OCI-LY7 (cell line): ENCODE measurements around the gene C11orf24. TPM values are rescaled to one million over a fixed set of nuclear protein-coding genes. Genes with fewer than 3 reads are reported as not detected.

Experiments used
- BruUV-seq: library from RNA; stranded (reverse); fragments of 400-500 nt; replicated peaks from 2 replicates; lab custom pipeline; 2021; lab: Mats Ljungman, UMichigan
- CTCF ChIA-PET: fragments of 300-600 bp; sonication (Branson Sonifier 250); formaldehyde crosslinking; loops from one replicate; lab custom pipeline; 2022; ENCODE audit warnings: antibody characterized with exemption; ENCODE audit not compliant: unreplicated experiment; lab: Charles Lee
- POLR2A ChIA-PET: fragments of 300-600 bp; sonication (Branson Sonifier 250); formaldehyde crosslinking; loops from one replicate; lab custom pipeline; 2022; ENCODE audit warnings: antibody characterized with exemption; lab: Charles Lee
- DNase-seq: peaks from one replicate; pipeline ENCODE4 v3.0.0-alpha.2; 2015; ENCODE audit warnings: low spot score
- H2AFZ ChIP-seq: fragments of 200-600 bp; sonication (generic), shearing (Covaris generic); 2 replicates; pipeline ENCODE4 v1.6.1; 2014; ENCODE audit warnings: mild to moderate bottlenecking, antibody characterized with exemption, low read length, moderate library complexity
- H3K27ac ChIP-seq: fragments of 200-600 bp; sonication (generic); 2 replicates; pipeline ENCODE4 v1.5.1; 2014; ENCODE audit warnings: mixed run types, low read depth, mild to moderate bottlenecking, moderate library complexity, low read length, inconsistent platforms; ENCODE audit not compliant: poor library complexity, severe bottlenecking
- H3K36me3 ChIP-seq: fragments of 200-600 bp; sonication (generic); 2 replicates; pipeline ENCODE4 v1.6.1; 2014; ENCODE audit warnings: mild to moderate bottlenecking, antibody characterized with exemption, low read length, moderate library complexity, mixed read lengths; ENCODE audit not compliant: insufficient read depth
- H3K4me1 ChIP-seq: fragments of 200-600 bp; sonication (generic); 2 replicates; pipeline ENCODE4 v1.5.1; 2014; ENCODE audit warnings: mild to moderate bottlenecking, low read length; ENCODE audit not compliant: insufficient read depth, poor library complexity, severe bottlenecking
- H3K4me2 ChIP-seq: fragments of 200-600 bp; sonication (generic); 2 replicates; pipeline ENCODE4 v1.6.1; 2014; ENCODE audit warnings: mild to moderate bottlenecking, low read length
- H3K4me3 ChIP-seq: fragments of 200-600 bp; sonication (generic); 2 replicates; pipeline ENCODE4 v1.5.1; 2014; ENCODE audit warnings: mild to moderate bottlenecking, low read depth, low read length; ENCODE audit not compliant: poor library complexity, severe bottlenecking
- H3K79me2 ChIP-seq: fragments of 200-600 bp; sonication (generic); 2 replicates; pipeline ENCODE4 v1.6.1; 2016; ENCODE audit warnings: low read depth, mild to moderate bottlenecking, low read length, moderate library complexity, mixed read lengths; ENCODE audit not compliant: insufficient read depth
- H3K9me2 ChIP-seq: fragments of 200-600 bp; sonication (generic); 2 replicates; pipeline ENCODE4 v1.6.1; 2016; ENCODE audit warnings: mild to moderate bottlenecking, low read length, mixed read lengths; ENCODE audit not compliant: insufficient read depth
- H3K9me3 ChIP-seq: fragments of 200-600 bp; sonication (generic); 2 replicates; pipeline ENCODE4 v1.6.1; 2014; ENCODE audit warnings: mild to moderate bottlenecking, mixed run types, low read length, mixed read lengths
- H4K20me1 ChIP-seq: fragments of 200-600 bp; sonication (generic); 2 replicates; pipeline ENCODE4 v1.6.1; 2014; ENCODE audit warnings: mild to moderate bottlenecking, antibody characterized with exemption, low read length, moderate library complexity, mixed read lengths; ENCODE audit not compliant: insufficient read depth
- EZH2phosphoT487 ChIP-seq: fragments of 200-600 bp; sonication (generic); IDR thresholded peaks from 2 replicates; pipeline ENCODE4 v1.6.1; 2018; ENCODE audit warnings: low read depth, borderline replicate concordance, mild to moderate bottlenecking, mixed run types, antibody characterized with exemption, low read length, moderate library complexity, mixed read lengths
- intact Hi-C: fragments of 100-400 bp; cut with micrococcal nuclease; formaldehyde crosslinking; loops from one replicate; pipeline ENCODE4 v1.10.0; 2022; ENCODE audit not compliant: unreplicated experiment
- total RNA-seq, 2 experiments: library from RNA; depleted of rRNA in 1 of 2; stranded (reverse); fragments of >200 nt in 1 of 2; shearing (Covaris generic) in 1 of 2; gene quantifications; 2 replicates each; pipeline ENCODE4 v1.2.3, GENCODE V29; 2014 to 2022
- TF ChIP-seq, protein P1 (sequence below): fragments of 200-600 bp; sonication (generic); conservative IDR thresholded peaks from 2 replicates; pipeline ENCODE4 v1.5.1; 2014; ENCODE audit warnings: mild to moderate bottlenecking, antibody characterized with exemption, low read length, moderate library complexity, mixed read lengths

The C11orf24 gene
- total RNA-seq, 2 experiments from 2014 or later, result 81.1 to 94.1 TPM

DNA sequence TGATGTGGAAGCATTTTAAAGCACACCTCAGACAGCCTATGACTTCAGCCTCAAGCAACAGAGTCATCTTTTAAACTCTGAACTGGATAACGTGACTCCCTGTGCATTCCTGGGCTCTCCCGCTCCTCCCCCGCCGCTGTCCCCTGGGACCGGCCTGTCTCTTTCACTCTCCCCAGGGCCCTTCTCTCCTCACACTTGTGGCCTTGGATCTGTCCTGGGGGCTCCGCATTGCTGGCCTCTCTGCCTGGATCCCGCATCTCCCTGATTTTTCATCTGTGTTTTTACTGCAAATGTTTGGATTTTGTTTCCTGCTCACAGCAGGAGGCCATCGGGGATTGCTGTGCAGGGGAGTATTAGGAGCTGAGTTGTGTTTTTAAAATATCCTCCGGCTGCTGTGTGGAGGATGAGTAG lies 15.4 kb downstream of the C11orf24 start:
- POLR2A ChIA-PET, result interaction anchor here (4.1 kb wide), 1 partner anchor 40 kb away, joined by 24 read pairs; no protein-coding TSS in a partner anchor
- no peak for DNase-seq
- H3K79me2 ChIP-seq, result no peaks in the 10 kb centered on the region

DNA sequence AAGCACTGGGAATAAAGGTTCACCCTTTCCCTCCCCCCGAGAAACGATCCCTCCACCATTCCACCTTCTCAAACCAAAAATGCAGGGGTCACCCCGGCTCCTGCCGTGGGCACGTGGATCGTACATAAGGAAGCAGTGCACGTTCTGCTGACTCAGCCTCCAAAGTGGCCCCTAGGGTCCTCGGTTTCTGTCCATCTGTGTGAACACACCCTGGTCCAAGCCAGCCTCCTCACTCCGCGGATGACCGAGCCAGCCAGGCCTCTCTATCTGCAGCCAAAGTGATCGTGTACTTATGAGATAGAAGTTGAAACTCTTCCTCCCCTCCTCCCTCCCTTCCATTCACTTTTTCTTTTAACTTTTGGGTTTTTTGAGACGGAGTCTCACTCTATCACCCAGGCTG lies 16.2 kb downstream of the C11orf24 start:
- H4K20me1 ChIP-seq, result no peaks in the 10 kb centered on the region
- H3K9me2 ChIP-seq, result no peaks in the 10 kb centered on the region
- TF ChIP-seq, protein P1, sequence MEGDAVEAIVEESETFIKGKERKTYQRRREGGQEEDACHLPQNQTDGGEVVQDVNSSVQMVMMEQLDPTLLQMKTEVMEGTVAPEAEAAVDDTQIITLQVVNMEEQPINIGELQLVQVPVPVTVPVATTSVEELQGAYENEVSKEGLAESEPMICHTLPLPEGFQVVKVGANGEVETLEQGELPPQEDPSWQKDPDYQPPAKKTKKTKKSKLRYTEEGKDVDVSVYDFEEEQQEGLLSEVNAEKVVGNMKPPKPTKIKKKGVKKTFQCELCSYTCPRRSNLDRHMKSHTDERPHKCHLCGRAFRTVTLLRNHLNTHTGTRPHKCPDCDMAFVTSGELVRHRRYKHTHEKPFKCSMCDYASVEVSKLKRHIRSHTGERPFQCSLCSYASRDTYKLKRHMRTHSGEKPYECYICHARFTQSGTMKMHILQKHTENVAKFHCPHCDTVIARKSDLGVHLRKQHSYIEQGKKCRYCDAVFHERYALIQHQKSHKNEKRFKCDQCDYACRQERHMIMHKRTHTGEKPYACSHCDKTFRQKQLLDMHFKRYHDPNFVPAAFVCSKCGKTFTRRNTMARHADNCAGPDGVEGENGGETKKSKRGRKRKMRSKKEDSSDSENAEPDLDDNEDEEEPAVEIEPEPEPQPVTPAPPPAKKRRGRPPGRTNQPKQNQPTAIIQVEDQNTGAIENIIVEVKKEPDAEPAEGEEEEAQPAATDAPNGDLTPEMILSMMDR, result no peak
- no peak for TF ChIP-seq EZH2phosphoT487
- H3K36me3 ChIP-seq, result peaks cover 10% of the 10 kb centered on the region
- intact Hi-C loops, result loop anchor here (5.0 kb wide), 1 partner anchor 192 kb away; no protein-coding TSS in a partner anchor
- ChIA-PET POLR2A (no interaction called here), CTCF (no interaction called here)
- H3K79me2 ChIP-seq, result no peaks in the 10 kb centered on the region
- H3K4me1 ChIP-seq, result peaks cover 6% of the 10 kb centered on the region
- H3K4me3 ChIP-seq, result no peak overlapping the region
- no peak overlapping the region for H2AFZ ChIP-seq
- no TSS peak for BruUV-seq
- H3K9me3 ChIP-seq, result no peaks in the 10 kb centered on the region
- no peak overlapping the region for H3K27ac ChIP-seq
- H3K4me2 ChIP-seq, result no peak overlapping the region
- DNase-seq, result no peak

More for the DNA sequence above, 15.4 kb downstream of the C11orf24 start:
- no peaks in the 10 kb centered on the region for H4K20me1 ChIP-seq
- CTCF ChIA-PET, result interaction anchor here (1.5 to 4.2 kb wide), 2 partner anchors 39 to 42 kb away, joined by 4 to 26 read pairs; no protein-coding TSS in a partner anchor
- intact Hi-C loops, result loop anchor here (5.0 kb wide), 1 partner anchor 191 kb away; no protein-coding TSS in a partner anchor
- TF ChIP-seq, protein P1, result no peak
- no peak for TF ChIP-seq EZH2phosphoT487
- no peak overlapping the region for H2AFZ ChIP-seq
- no peak overlapping the region for H3K4me2 ChIP-seq
- no peak overlapping the region for H3K4me3 ChIP-seq
- no peaks in the 10 kb centered on the region for H3K9me3 ChIP-seq
- no TSS peak for BruUV-seq
- H3K27ac ChIP-seq, result no peak overlapping the region
- H3K9me2 ChIP-seq, result no peaks in the 10 kb centered on the region
- peaks cover 6% of the 10 kb centered on the region for H3K4me1 ChIP-seq
- peaks cover 18% of the 10 kb centered on the region for H3K36me3 ChIP-seq

DNA sequence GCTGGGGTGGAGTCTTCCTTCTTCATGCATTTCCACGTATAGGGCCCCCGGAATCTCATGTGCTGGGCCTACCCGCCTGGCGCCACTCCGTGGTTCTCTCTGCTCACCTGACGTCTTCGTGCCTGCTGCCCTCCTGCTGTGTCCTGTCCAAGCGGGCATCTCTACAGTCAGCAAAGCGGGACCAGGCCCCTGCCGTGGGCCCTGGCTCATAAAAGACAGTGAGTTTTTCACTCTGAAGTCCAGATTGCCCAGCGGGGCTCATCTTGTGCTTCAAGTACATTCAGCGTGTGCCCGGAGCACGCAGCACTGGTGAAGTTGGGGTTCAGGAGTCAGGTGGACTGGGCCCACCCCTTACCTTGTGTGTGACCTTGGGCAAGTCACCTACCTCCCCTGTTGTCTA lies 17.4 kb downstream of the C11orf24 start:
- peaks cover 6% of the 10 kb centered on the region for H3K4me1 ChIP-seq
- POLR2A ChIA-PET, result no interaction called here
- H4K20me1 ChIP-seq, result no peaks in the 10 kb centered on the region
- intact Hi-C loops, result no loop called here
- no peaks in the 10 kb centered on the region for H3K36me3 ChIP-seq
- no peak overlapping the region for H2AFZ ChIP-seq
- no peaks in the 10 kb centered on the region for H3K9me2 ChIP-seq
- no peak for TF ChIP-seq EZH2phosphoT487
- TF ChIP-seq, protein P1, result no peak
- no peak overlapping the region for H3K4me2 ChIP-seq
- CTCF ChIA-PET, result no interaction called here
- DNase-seq, result no peak
- H3K4me3 ChIP-seq, result no peak overlapping the region
- no peaks in the 10 kb centered on the region for H3K79me2 ChIP-seq
- no peaks in the 10 kb centered on the region for H3K9me3 ChIP-seq
- no TSS peak for BruUV-seq
- H3K27ac ChIP-seq, result no peak overlapping the region
